Neural cell (in vitro differentiated cells): Measurements from ENCODE around the gene FAM98B. TPM values are rescaled to one million over a fixed set of nuclear protein-coding genes. Genes with fewer than 3 reads are reported as not detected.

Source experiments
- H2AFZ ChIP-seq: fragments of 200-600, 300-800 bp; sonication (generic), shearing (Covaris generic); 2 replicates; pipeline ENCODE4 v1.6.0; 2014; ENCODE audit warnings: low read depth, mild to moderate bottlenecking, antibody characterized with exemption, low read length, moderate library complexity
- H3F3A ChIP-seq: fragments of 200-600 bp; shearing (Covaris generic); 2 replicates; pipeline ENCODE4 v1.6.1; 2016; ENCODE audit warnings: mild to moderate bottlenecking, moderate library complexity, mixed read lengths, antibody characterized with exemption, low read length; ENCODE audit not compliant: insufficient read depth, poor library complexity, severe bottlenecking
- H3K27ac ChIP-seq: fragments of 200-600, 300-800 bp; sonication (generic), shearing (Covaris generic); 2 replicates; pipeline ENCODE4 v1.5.1; 2014; ENCODE audit warnings: mild to moderate bottlenecking, low read length, moderate library complexity
- H3K27me3 ChIP-seq: fragments of 300-800, 200-600 bp; sonication (generic), shearing (Covaris generic); 2 replicates; pipeline ENCODE4 v1.6.0; 2014; ENCODE audit warnings: mild to moderate bottlenecking, low read depth, low read length, moderate library complexity; ENCODE audit not compliant: insufficient read depth
- H3K36me3 ChIP-seq: fragments of 300-800, 200-600 bp; sonication (generic), shearing (Covaris generic); 2 replicates; pipeline ENCODE4 v1.5.1; 2014; ENCODE audit warnings: mild to moderate bottlenecking, antibody characterized with exemption, low read length, moderate library complexity; ENCODE audit not compliant: insufficient read depth
- H3K4me2 ChIP-seq: fragments of 300-800, 200-600 bp; sonication (generic), shearing (Covaris generic); 2 replicates; pipeline ENCODE4 v1.6.0; 2014; ENCODE audit warnings: mild to moderate bottlenecking, low read length
- H3K4me3 ChIP-seq: fragments of 300-800, 200-600 bp; sonication (generic), shearing (Covaris generic); 2 replicates; pipeline ENCODE4 v1.5.1; 2014; ENCODE audit warnings: mild to moderate bottlenecking, low read length, moderate library complexity
- H3K79me2 ChIP-seq: fragments of 200-600 bp; shearing (Covaris generic); replicated peaks from 2 replicates; pipeline ENCODE4 v1.6.0; 2014; ENCODE audit warnings: mild to moderate bottlenecking, low read length, moderate library complexity; ENCODE audit not compliant: insufficient read depth
- H3K9ac ChIP-seq: fragments of 300-800, 200-600 bp; sonication (generic), shearing (Covaris generic); 2 replicates; pipeline ENCODE4 v1.6.1; 2016; ENCODE audit warnings: mild to moderate bottlenecking, low read length, mixed read lengths
- H3K9me2 ChIP-seq: fragments of 200-600 bp; shearing (Covaris generic); 2 replicates; pipeline ENCODE4 v1.6.1; 2016; ENCODE audit warnings: mild to moderate bottlenecking, low read length, mixed read lengths; ENCODE audit not compliant: insufficient read depth
- H3K9me3 ChIP-seq: fragments of 200-600, 300-800 bp; sonication (generic), shearing (Covaris generic); 2 replicates; pipeline ENCODE4 v1.6.1; 2016; ENCODE audit warnings: mild to moderate bottlenecking, mixed run types, low read length, moderate library complexity, mixed read lengths
- H4K20me1 ChIP-seq: fragments of 200-600 bp; shearing (Covaris generic); 2 replicates; pipeline ENCODE4 v1.6.1; 2016; ENCODE audit warnings: mild to moderate bottlenecking, mixed run types; ENCODE audit not compliant: insufficient read depth
- CTCF ChIP-seq: fragments of 450-650 bp; IDR thresholded peaks from 2 replicates; pipeline ENCODE4 v1.5.1; 2014; ENCODE audit warnings: antibody characterized with exemption, mild to moderate bottlenecking, moderate library complexity; ENCODE audit not compliant: poor library complexity, severe bottlenecking
- EP300 ChIP-seq: fragments of 450-650 bp; conservative IDR thresholded peaks from 2 replicates; pipeline ENCODE4 v1.6.1; 2014; ENCODE audit warnings: antibody characterized with exemption, mild to moderate bottlenecking, moderate library complexity; ENCODE audit not compliant: poor library complexity, severe bottlenecking
- EZH2 ChIP-seq: fragments of 200-600, 300-800 bp; shearing (Covaris generic), sonication (generic); IDR thresholded peaks from 2 replicates; pipeline ENCODE4 v1.6.1; 2014; ENCODE audit warnings: antibody characterized with exemption, low read length, borderline replicate concordance, mild to moderate bottlenecking; ENCODE audit not compliant: insufficient read depth, poor library complexity, severe bottlenecking
- MXI1 ChIP-seq: fragments of 450-650 bp; conservative IDR thresholded peaks from 2 replicates; pipeline ENCODE4 v1.6.1; 2014; ENCODE audit warnings: antibody characterized with exemption, mild to moderate bottlenecking; ENCODE audit not compliant: poor library complexity, severe bottlenecking
- POLR2AphosphoS5 ChIP-seq: IDR thresholded peaks from 2 replicates; pipeline ENCODE4 v1.6.1; 2012
- REST ChIP-seq: IDR thresholded peaks from 2 replicates; pipeline ENCODE4 v1.6.1; 2012; ENCODE audit warnings: borderline replicate concordance
- SMC3 ChIP-seq: fragments of 450-650 bp; conservative IDR thresholded peaks from 2 replicates; pipeline ENCODE4 v1.6.1; 2014; ENCODE audit warnings: antibody characterized with exemption, mild to moderate bottlenecking, moderate library complexity; ENCODE audit not compliant: poor library complexity
- polyA plus RNA-seq: library from polyadenylated mRNA; depleted of rRNA; stranded (reverse); fragments of >200 nt; gene quantifications from 2 replicates; pipeline ENCODE4 v1.2.3, GENCODE V29; 2014

The FAM98B gene
- polyA plus RNA-seq, 1 donor from 2014 or later: 12.7 TPM

- Histone ChIP-seq H4K20me1 (no peaks in the 10 kb centered on the region), H3K79me2 (no peaks in the 10 kb centered on the region), H3F3A (no peaks in the 10 kb centered on the region), H3K4me2 (no peak overlapping the region), H3K9me2 (no peaks in the 10 kb centered on the region), H3K36me3 (no peaks in the 10 kb centered on the region), H3K27me3 (no peaks in the 10 kb centered on the region), H3K27ac (no peak overlapping the region), H2AFZ (no peak overlapping the region), H3K9me3 (no peaks in the 10 kb centered on the region), H3K4me3 (no peak overlapping the region), H3K9ac (no peak overlapping the region)
- no peak for TF ChIP-seq SMC3
- no peak for TF ChIP-seq EP300
- no peak for TF ChIP-seq REST
- TF ChIP-seq CTCF: no peak
These were observed 74.4 kb downstream of the FAM98B start for GRCh38 chr15:38528294-38528693.

- TF ChIP-seq POLR2AphosphoS5 (no peak), MXI1 (no peak), REST (no peak), CTCF (no peak), EP300 (no peak), EZH2 (no peak)
- no peak overlapping the region for H2AFZ ChIP-seq
- no peak overlapping the region for H3K27ac ChIP-seq
- no peaks in the 10 kb centered on the region for H3K9me3 ChIP-seq
- no peaks in the 10 kb centered on the region for H3K36me3 ChIP-seq
- H3F3A ChIP-seq: no peaks in the 10 kb centered on the region
- H3K27me3 ChIP-seq: no peaks in the 10 kb centered on the region
- no peaks in the 10 kb centered on the region for H3K9me2 ChIP-seq
- no peak overlapping the region for H3K9ac ChIP-seq
- no peak overlapping the region for H3K4me2 ChIP-seq
- H3K4me3 ChIP-seq: no peak overlapping the region
- no peaks in the 10 kb centered on the region for H4K20me1 ChIP-seq
- no peaks in the 10 kb centered on the region for H3K79me2 ChIP-seq
These were observed 76.2 kb downstream of the FAM98B start for GRCh38 chr15:38530113-38530512.
